Measurements from ENCODE around the gene CAMTA1.

The CAMTA1 gene

DNA sequence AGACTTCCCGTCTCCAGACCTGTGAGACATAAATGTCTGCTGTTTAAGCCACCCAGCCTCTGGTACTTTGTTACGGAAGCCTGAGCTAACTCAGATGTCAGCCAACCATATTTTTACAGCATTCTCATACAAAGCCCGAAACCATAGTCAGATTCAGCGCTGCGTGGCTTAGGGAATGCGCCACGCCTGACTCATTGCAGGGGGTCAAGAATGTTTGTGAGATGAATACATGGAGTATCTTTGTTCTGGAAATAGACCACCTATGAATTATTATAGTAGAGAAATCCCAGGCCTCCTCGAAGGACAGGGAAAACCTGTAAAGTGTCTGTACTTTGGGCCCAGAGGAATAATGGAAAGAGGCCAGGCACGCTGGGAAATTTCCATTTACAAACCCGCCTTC is 434.8 kb downstream of the CAMTA1 start:
- H3K4me3 ChIP-seq (ENCODE audit: insufficient read depth, low read depth, low read length): no peak overlapping the region
- H3K9me3 ChIP-seq (ENCODE audit: control insufficient read depth, low read length): no peaks in the 10 kb centered on the region
- no peaks in the 10 kb centered on the region for H3K27me3 ChIP-seq (ENCODE audit: control insufficient read depth, insufficient read depth, low read length, poor library complexity, severe bottlenecking)
- no peaks in the 10 kb centered on the region for H3K36me3 ChIP-seq (ENCODE audit: control insufficient read depth, insufficient read depth, low read length)
- whole genome bisulfite sequencing, 2 experiments: 93 to 94% methylated on average over 10 of the region's 10 CpGs
- H3K27ac ChIP-seq (ENCODE audit: insufficient read depth, low read depth, low read length, poor library complexity, severe bottlenecking): no peak overlapping the region
- no peaks in the 10 kb centered on the region for H3K4me1 ChIP-seq (ENCODE audit: control insufficient read depth, insufficient read depth, low read length)

DNA sequence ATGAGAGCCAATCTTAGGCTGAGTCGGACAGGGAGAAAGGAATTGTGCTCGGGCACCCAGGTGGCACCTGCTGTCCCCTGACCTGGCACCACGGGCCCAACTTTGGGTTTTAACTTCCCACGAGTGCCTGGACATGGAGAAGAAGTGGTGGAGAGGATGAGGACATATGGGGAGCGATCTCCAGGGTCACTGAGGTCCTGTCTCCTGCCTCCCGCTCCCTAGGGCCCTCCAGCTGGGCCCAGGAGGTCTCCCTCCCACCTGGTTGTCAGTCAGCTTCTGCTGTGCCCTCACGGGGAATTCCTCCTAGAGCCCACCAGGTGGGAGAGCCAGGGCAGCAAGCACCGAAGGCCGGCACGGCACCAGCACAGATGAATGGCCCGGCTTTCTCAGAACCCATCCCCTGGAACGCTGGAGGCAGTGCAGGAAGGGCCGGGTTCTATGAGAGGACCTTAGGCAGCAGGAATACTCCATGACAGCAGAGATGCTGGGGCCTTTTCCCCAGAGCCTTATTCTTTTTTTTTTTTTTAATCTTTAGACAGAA is 435.5 kb downstream of the CAMTA1 start:
- H3K4me1 ChIP-seq (ENCODE audit: control insufficient read depth, insufficient read depth, low read length): no peaks in the 10 kb centered on the region
- H3K9me3 ChIP-seq (ENCODE audit: control insufficient read depth, low read length): no peaks in the 10 kb centered on the region
- no peak overlapping the region for H3K4me3 ChIP-seq (ENCODE audit: insufficient read depth, low read depth, low read length)
- 93 to 95% methylated on average over 13 of the region's 13 CpGs for WGBS, 2 experiments
- H3K27me3 ChIP-seq (ENCODE audit: control insufficient read depth, insufficient read depth, low read length, poor library complexity, severe bottlenecking): no peaks in the 10 kb centered on the region
- H3K27ac ChIP-seq (ENCODE audit: insufficient read depth, low read depth, low read length, poor library complexity, severe bottlenecking): no peak overlapping the region
- H3K36me3 ChIP-seq (ENCODE audit: control insufficient read depth, insufficient read depth, low read length): no peaks in the 10 kb centered on the region

DNA sequence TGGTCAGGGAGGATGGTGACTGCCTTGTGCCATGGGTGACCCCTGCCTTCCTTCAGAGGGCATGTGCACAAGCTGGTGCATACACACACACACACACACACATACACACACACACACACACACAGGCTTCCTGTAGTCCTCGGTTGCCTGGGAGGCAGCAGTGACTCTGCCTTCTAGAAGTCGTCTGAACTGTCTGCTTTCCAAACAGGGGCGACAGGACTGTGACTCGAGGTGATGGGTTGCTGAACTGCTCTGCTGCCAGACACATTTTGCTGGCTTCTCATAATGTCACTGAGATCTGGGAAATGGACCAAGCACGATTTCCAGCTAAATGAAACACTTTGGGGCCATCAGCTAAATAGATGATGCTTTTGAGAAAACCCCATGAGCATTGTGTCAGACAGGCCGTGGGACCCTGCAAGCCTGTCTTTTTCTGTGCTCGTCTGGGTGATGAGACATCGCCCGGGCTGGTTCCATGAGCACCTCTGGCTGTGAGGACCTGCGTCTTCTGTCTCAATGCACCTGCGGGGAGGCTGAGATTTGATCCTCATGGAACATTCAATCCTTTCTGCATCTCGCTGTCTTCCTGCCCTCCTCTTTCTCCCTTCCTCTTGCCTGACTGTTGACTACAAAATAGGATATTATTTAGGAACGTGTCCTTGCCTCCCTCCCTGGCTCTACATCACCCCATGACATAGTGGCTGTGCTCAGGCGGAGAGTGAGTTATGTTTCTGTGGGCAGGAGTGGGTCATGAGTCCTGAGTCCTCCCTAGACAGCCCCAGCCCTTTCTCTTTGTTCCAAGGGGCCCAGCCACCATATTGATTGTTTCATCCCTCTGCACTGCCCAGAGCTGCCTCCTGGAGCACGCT is 436.8 kb downstream of the CAMTA1 start:
- 91% methylated on average over 15 of the region's 15 CpGs for WGBS, 2 experiments
- H3K27me3 ChIP-seq (ENCODE audit: control insufficient read depth, insufficient read depth, low read length, poor library complexity, severe bottlenecking): no peaks in the 10 kb centered on the region
- no peaks in the 10 kb centered on the region for H3K36me3 ChIP-seq (ENCODE audit: control insufficient read depth, insufficient read depth, low read length)
- H3K4me1 ChIP-seq (ENCODE audit: control insufficient read depth, insufficient read depth, low read length): no peaks in the 10 kb centered on the region
- H3K9me3 ChIP-seq (ENCODE audit: control insufficient read depth, low read length): no peaks in the 10 kb centered on the region
- no peak overlapping the region for H3K4me3 ChIP-seq (ENCODE audit: insufficient read depth, low read depth, low read length)
- no peak overlapping the region for H3K27ac ChIP-seq (ENCODE audit: insufficient read depth, low read depth, low read length, poor library complexity, severe bottlenecking)

DNA sequence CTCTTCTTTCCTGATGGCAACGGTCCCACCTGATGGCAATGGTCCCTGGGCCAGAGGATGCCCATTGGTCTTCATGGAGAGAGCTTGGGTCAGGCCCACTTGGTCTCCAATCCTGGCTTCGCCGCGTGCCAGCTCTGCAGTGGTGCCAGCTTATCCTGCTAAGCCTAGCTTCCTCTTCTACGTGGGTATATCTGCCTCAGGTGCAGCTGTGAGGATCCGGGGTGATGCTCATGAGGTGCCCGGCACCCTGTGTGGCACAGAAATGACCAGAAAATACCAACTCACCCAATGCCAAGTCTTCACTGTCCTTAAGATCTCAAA is 437.4 kb downstream of the CAMTA1 start:
- 94% methylated on average over 7 of the region's 7 CpGs for WGBS, 2 experiments
- no peaks in the 10 kb centered on the region for H3K27me3 ChIP-seq (ENCODE audit: control insufficient read depth, insufficient read depth, low read length, poor library complexity, severe bottlenecking)
- H3K9me3 ChIP-seq (ENCODE audit: control insufficient read depth, low read length): no peaks in the 10 kb centered on the region
- H3K4me3 ChIP-seq (ENCODE audit: insufficient read depth, low read depth, low read length): no peak overlapping the region
- H3K36me3 ChIP-seq (ENCODE audit: control insufficient read depth, insufficient read depth, low read length): no peaks in the 10 kb centered on the region
- no peak overlapping the region for H3K27ac ChIP-seq (ENCODE audit: insufficient read depth, low read depth, low read length, poor library complexity, severe bottlenecking)
- no peaks in the 10 kb centered on the region for H3K4me1 ChIP-seq (ENCODE audit: control insufficient read depth, insufficient read depth, low read length)

DNA sequence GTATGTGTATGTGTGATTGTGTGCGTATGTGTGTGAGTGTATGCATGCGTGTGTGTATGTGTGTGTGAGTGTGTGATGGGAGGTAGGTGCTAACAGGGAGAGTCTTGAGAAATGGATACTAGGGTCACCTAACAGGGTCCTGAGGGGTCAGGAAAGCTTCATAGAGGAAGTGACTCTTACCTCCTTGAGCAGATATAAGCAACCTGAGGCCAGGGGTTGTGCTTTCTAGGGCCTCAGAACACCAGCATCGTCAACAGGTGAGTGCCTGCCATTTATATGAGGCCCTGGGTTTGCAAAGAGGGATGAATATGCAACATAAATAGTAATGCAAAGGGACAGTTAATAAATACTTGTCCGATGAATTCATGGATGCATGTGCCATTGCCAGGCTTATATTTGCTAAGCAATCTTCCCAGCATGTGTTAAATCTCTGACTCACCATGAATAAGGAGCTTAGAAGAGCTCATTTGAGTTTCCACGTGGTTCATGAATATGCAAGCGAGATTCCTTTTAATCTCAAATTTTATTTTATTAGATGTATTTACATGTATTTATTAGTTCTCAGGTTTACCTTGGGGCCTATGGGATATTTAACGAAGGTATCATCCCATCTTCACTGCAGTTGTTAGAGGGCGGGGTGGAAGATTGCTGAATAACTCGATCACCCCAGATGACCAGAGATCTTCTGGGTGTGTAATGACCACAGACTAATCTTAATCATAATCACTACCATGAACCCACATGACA is 438.3 kb downstream of the CAMTA1 start:
- H3K4me1 ChIP-seq (ENCODE audit: control insufficient read depth, insufficient read depth, low read length): no peaks in the 10 kb centered on the region
- WGBS, 2 experiments: 78 to 87% methylated on average over 5 to 8 of the region's 9 CpGs
- H3K9me3 ChIP-seq (ENCODE audit: control insufficient read depth, low read length): no peaks in the 10 kb centered on the region
- H3K4me3 ChIP-seq (ENCODE audit: insufficient read depth, low read depth, low read length): no peak overlapping the region
- no peaks in the 10 kb centered on the region for H3K36me3 ChIP-seq (ENCODE audit: control insufficient read depth, insufficient read depth, low read length)
- no peaks in the 10 kb centered on the region for H3K27me3 ChIP-seq (ENCODE audit: control insufficient read depth, insufficient read depth, low read length, poor library complexity, severe bottlenecking)
- no peak overlapping the region for H3K27ac ChIP-seq (ENCODE audit: insufficient read depth, low read depth, low read length, poor library complexity, severe bottlenecking)

DNA sequence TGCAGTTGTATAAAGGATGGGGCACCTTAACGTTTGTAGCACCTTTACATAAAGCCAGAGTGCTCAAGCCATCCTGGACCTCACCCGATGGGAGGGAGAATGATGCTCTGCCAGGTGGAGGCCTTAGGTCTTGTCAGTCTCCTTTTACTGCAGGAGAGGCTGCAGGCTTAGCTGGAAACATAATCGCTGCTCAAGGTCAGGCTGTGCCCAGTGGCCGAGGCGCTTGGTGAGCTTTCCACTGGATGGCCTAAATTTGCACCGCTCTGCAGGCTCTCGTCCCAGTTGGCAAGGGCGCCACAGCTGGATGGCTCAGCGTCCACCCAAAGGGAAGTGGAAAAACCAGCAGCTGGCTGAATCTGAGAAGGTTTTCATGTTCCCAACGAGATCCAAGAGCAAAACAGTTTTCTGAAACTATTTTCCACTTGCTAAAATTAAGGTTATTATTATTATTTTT is 438.9 kb downstream of the CAMTA1 start:
- no peaks in the 10 kb centered on the region for H3K9me3 ChIP-seq (ENCODE audit: control insufficient read depth, low read length)
- WGBS, 2 experiments: 93 to 94% methylated on average over 10 of the region's 10 CpGs
- no peaks in the 10 kb centered on the region for H3K27me3 ChIP-seq (ENCODE audit: control insufficient read depth, insufficient read depth, low read length, poor library complexity, severe bottlenecking)
- H3K27ac ChIP-seq (ENCODE audit: insufficient read depth, low read depth, low read length, poor library complexity, severe bottlenecking): no peak overlapping the region
- no peaks in the 10 kb centered on the region for H3K36me3 ChIP-seq (ENCODE audit: control insufficient read depth, insufficient read depth, low read length)
- no peaks in the 10 kb centered on the region for H3K4me1 ChIP-seq (ENCODE audit: control insufficient read depth, insufficient read depth, low read length)
- H3K4me3 ChIP-seq (ENCODE audit: insufficient read depth, low read depth, low read length): no peak overlapping the region

DNA sequence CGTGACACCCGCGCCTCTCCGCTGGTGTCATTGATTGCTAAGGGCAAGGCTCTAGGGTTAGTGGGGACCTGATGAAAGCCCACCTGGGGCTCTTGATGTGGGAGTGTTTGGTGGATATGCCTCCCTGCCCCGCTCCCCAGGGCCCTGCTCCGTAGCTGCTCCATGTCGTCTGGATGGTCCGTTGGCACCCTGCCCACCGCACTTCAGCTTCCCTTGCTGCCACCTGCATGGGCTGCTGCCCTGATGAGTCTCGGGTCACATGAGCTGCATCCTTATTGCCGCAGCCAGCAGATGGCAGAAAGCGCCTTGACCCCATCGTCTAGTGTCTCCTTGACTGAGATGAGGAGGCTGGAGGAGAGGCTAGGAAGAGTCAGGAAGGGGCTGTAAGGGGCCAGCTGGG is 439.4 kb downstream of the CAMTA1 start:
- Histone ChIP-seq H3K4me3 (ENCODE audit: insufficient read depth, low read depth, low read length) (no peak overlapping the region), H3K27ac (ENCODE audit: insufficient read depth, low read depth, low read length, poor library complexity, severe bottlenecking) (no peak overlapping the region), H3K4me1 (ENCODE audit: control insufficient read depth, insufficient read depth, low read length) (no peaks in the 10 kb centered on the region), H3K36me3 (ENCODE audit: control insufficient read depth, insufficient read depth, low read length) (no peaks in the 10 kb centered on the region), H3K27me3 (ENCODE audit: control insufficient read depth, insufficient read depth, low read length, poor library complexity, severe bottlenecking) (no peaks in the 10 kb centered on the region), H3K9me3 (ENCODE audit: control insufficient read depth, low read length) (no peaks in the 10 kb centered on the region)
- 86 to 89% methylated on average over 13 of the region's 13 CpGs for WGBS, 2 experiments

DNA sequence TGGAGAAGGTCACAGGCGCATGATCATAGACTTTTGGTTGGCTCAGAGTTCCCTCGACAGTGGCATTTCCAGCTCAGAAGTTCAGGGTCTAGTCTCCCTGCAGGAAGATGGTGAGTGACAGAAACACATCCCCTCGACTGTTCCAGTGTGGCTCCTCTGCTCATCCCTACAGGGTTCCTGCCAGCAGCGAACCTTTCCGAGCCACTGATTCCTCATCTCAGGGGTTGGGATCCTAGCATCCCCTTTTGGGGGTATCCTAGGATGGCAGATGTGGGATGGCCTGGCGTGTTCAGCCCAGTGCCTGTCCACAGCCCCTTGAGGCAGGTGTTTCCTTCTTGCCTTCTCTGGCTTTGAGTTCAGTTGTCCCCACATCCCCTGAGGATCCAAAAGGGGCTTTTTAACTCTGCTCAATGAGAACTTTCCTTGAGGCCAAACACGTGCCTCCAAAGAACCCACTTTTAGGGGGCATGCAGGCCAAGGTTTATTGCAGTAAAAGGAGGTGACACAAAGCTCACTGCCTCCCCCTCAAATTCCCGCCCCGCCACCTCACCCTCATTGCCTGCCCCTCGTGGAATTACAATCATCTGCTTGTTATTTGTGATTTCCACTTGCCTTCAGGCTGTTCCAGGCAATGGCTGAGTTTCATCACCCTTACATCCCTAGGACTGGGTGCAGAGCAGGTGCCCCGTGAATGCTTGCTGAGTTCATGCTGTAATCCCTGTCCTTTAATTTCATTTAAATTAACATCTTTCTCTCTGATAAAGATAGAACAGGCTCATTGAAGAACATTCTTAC is 440.7 kb downstream of the CAMTA1 start:
- WGBS, 2 experiments: 90 to 94% methylated on average over 11 of the region's 11 CpGs
- no peak overlapping the region for H3K27ac ChIP-seq (ENCODE audit: insufficient read depth, low read depth, low read length, poor library complexity, severe bottlenecking)

DNA sequence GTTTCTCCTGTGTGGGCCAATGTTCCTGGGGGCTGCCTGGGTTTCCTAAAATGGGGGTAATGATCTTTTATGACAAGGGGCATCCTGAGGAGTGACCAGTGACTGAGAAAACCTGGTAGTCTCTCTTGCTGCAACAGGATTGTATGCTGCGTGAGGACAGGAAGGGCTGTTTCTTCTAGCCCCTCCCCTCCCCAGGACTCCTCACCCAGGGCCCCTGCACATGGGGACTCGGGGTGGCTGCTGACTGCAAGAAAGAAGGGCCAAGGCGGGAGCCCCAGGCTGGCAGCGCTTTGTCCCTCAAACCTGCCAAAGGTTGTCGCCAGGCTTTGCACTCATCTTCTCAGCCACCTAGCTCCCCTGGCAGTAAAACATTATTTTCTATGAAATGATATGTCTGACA is 442.4 kb downstream of the CAMTA1 start:
- Histone ChIP-seq H3K9me3 (ENCODE audit: control insufficient read depth, low read length) (no peaks in the 10 kb centered on the region), H3K4me1 (ENCODE audit: control insufficient read depth, insufficient read depth, low read length) (peaks cover 6% of the 10 kb centered on the region), H3K4me3 (ENCODE audit: insufficient read depth, low read depth, low read length) (no peak overlapping the region), H3K27ac (ENCODE audit: insufficient read depth, low read depth, low read length, poor library complexity, severe bottlenecking) (no peak overlapping the region), H3K36me3 (ENCODE audit: control insufficient read depth, insufficient read depth, low read length) (no peaks in the 10 kb centered on the region), H3K27me3 (ENCODE audit: control insufficient read depth, insufficient read depth, low read length, poor library complexity, severe bottlenecking) (no peaks in the 10 kb centered on the region)
- 91 to 96% methylated on average over 5 of the region's 5 CpGs for WGBS, 2 experiments

More for the DNA sequence above, 440.7 kb downstream of the CAMTA1 start:
- no peaks in the 10 kb centered on the region for H3K27me3 ChIP-seq (ENCODE audit: control insufficient read depth, insufficient read depth, low read length, poor library complexity, severe bottlenecking)
- no peaks in the 10 kb centered on the region for H3K9me3 ChIP-seq (ENCODE audit: control insufficient read depth, low read length)
- H3K36me3 ChIP-seq (ENCODE audit: control insufficient read depth, insufficient read depth, low read length): no peaks in the 10 kb centered on the region
- no peak overlapping the region for H3K4me3 ChIP-seq (ENCODE audit: insufficient read depth, low read depth, low read length)
- H3K4me1 ChIP-seq (ENCODE audit: control insufficient read depth, insufficient read depth, low read length): no peaks in the 10 kb centered on the region
